SKM-1 treated with dmso at 0.1 percent for 144 hours (cell line): ENCODE data around the gene MS4A3.
A peak's percentile ranks its signal among the peaks of the same experiment; 100 is the strongest.
"Not testable (repeated sequence)": the region's sequence is repeated elsewhere in the genome, so short reads cannot be mapped to it uniquely, and the experiment has no call there.

Source experiments
- DNase-seq: peaks from one replicate; lab custom pipeline; 2025; ENCODE audit not compliant: unreplicated experiment; lab: John Stamatoyannopoulos, UW

Gene MS4A3

DNA sequence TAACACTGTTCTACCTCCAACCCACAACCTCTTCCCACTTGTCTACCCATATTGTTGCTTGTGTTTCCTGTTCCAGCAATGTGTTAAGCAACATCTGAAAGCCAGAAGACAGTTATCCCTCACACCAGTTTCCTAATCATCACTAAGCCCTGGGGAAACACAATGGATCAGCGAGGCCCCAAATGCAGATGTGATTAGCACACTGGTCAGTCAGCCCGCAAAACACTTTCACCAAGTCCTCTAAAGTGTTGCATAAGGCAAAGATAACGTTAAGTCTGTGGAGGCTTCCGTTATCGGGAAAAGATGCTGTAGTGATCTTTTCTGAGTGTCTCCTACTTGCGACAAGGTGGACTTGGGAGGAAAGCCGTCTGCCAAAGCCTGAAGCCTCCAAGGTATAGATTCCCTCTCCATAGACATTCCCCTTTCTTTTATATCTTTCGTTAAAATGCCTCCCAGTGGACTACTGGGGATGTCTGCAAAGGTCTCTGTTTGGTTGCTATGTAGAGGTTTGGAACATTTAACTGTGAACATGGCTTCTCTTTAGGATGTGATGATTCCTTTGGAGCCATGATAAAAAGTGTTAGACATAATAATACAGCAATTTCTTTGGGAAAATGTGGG lies at the start of gene MS4A3:
Gene MS4A3 (plus strand): TSS at position 317 of the 621 bp plus-strand sequence. CDS start 4,496 bp downstream, outside the sequence.
- DNase-seq, result peak; percentile 98

DNA sequence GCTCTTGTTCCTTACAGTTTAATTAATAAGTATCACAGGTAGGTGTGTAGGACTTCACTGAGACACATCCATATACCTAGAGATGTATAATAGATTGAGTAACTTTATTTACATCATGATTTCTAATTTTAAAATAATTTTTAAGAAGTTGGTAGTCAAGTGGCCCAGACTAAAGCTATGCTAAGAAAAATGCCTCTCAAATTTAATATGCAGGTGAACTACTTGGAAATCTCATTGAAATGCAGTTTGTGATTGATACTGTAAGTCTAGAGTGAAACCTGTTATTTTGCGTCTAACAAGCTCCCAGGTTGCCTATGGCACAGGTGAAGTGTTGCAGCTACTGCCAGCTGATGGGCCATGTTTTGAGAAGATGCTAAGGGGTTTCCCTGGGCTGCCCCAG lies 39.6 kb upstream of the MS4A3 start, which contains the start of gene OOSP4B:
Gene OOSP4B (plus strand): TSS at position 301 of the 400 bp plus-strand sequence.
- DNase-seq, result no peak

- DNase-seq, result no peak
Observed at GRCh38 chr11:60018058-60018457, 38.4 kb upstream of the MS4A3 start.

DNA sequence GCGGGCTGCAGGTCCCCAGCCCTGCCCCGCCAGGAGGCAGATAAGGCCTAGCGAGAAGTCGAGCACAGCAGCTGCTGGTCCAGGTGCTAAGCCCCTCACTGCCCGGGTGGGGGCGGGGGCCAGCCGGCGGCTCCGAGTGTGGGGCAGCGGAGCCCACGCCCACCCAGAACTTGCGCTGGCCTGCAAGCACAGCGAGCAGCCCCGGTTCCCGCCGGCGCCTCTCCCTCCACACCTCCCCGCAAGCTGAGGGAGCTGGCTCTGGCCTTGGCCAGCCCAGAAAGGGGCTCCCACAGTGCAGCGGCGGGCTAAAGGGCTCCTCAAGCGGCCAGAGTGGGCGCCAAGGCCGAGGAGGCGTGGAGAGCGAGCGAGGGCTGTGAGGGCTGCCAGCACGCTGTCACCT lies 36.1 kb upstream of the MS4A3 start:
- not testable (repeated sequence) for DNase-seq

DNA sequence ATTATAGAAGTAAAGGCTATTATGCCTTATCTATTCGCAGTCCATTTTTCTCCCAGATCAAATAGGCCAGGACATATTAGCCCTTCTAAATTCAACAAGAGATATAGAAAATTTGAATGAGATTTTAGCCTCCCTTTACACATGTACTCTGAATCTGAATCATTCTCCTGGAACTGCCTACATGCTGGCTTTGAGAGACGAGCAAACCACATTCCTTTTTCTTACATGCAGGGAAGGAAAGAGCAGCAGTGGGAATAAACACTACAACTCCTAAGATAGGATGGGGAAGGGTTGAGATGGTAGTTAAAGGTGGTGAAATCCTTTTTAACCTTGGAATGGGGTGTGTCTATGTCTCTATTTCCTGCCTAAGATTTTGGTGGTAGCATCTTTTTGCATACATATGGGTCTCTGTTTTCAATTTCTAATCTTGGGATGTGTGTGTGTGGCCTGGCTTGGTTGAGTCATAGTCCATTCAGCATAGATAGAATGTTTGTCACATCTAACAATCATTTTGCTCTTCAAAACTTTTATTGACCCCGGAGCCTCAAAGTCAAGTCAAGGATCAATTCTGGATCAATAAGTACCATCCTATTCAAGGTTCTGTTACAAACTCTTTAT lies 27.3 kb upstream of the MS4A3 start:
- no peak for DNase-seq

- DNase-seq, result no peak
Observed at GRCh38 chr11:60040109-60040508, 16.4 kb upstream of the MS4A3 start, which contains the start of gene OOSP2. Gene OOSP2 (plus strand): TSS chr11:60040409. CDS start chr11:60040460, 51 bp downstream.

- DNase-seq, result not testable (repeated sequence)
Observed at GRCh38 chr11:60050422-60050821, 6.0 kb upstream of the MS4A3 start.

DNA sequence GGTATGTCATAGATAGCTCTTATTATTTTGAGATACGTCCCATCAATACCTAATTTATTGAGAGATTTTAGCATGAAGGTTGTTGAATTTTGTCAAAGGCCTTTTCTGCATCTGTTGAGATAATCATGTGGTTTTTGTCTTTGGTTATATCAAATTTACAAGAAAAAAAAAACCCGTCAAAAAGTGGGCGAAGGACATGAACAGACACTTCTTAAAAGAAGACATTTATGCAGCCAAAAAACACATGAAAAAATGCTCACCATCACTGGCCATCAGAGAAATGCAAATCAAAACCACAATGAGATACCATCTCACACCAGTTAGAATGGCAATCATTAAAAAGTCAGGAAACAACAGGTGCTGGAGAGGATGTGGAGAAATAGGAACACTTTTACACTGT lies 5.6 kb upstream of the MS4A3 start:
- DNase-seq, result not testable (repeated sequence)

DNA sequence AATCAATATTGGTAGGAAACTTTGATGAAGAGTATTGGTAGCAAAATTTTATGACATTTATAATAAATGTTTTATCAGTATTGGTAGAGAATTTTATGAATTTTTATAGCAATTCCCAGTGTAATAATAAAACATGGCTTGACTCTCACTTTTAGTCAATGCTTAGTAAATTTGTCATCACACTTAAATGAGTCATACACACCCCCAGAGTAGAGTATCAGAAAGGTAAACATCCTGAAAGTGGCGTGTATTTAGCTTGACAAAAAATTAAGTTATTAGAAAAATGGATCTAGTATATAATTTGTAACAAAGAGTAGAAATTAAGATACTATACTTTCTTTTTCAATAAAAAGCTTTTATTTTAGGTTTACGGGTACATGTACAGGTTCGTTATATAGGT lies 2.6 kb downstream of the MS4A3 start:
- no peak for DNase-seq

DNA sequence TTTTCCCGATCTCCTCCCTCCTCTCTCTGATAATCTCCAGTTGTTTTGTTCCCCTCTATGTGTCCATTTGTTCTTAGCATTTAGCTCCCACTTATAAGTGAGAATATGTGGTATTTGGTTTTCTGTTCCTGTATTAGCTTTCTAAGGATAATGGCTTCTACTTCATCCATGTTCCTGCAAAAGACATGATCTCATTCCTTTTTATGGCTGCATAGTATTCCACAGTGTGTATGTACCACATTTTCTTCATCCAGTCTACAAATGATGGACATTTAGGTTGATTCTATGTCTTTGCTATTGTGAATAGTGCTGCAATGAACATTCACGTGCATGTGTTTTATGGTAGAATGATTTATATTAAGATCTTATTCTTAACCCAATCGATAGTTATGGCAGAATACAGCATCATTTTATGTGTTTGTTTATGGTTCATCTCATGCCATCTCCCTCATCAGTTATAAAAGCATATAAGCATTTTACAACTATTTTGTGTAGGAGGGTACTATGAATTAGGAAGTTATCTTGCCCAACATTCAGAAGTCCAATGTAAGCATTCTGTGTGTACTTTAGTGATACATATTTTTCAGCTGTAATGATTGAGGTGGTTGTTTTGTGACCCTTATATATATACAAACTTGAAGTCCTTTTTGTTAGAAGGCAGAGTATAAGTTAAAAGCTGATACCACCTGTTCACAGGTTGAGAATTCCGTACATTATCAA lies 3.2 kb downstream of the MS4A3 start:
- no peak for DNase-seq

- DNase-seq, result peak; percentile 48
Observed at GRCh38 chr11:60064111-60064510, 7.6 kb downstream of the MS4A3 start.

GRCh38 chr11:60065801-60066200 lies 9.3 kb downstream of the MS4A3 start:
- no peak for DNase-seq

- DNase-seq, result no peak
Observed at GRCh38 chr11:60069450-60069849, 13.0 kb downstream of the MS4A3 start.

- not testable (repeated sequence) for DNase-seq
Observed at GRCh38 chr11:60071644-60072043, 15.2 kb downstream of the MS4A3 start.

DNA sequence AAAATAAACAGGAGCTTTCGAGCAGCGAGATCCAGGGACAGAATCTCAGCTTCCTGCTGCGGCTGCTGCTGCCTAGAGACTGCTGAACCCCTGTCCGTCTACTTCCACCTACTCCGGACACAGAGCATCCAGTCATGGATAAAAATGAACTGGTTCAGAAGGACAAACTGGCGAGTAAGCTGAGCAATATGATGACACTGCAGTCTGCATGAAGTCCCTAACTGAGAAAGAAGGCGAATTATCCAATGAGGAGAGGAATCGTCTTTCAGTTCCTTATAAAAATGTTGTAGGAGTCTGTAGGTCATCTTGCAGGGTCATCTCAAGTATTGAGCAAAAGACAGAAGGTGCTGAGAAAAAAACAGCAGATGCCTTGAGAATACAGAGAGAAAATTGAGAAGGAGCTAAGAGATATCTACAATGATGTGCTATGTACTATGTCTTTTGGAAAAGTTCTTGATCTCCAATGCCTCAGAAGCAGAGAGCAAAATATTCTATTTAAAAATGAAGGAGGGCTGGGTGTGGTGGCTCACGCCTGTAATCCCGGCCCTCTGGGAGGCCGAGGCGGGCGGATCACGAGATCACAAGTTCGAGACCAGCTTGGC lies 20.9 kb downstream of the MS4A3 start:
- DNase-seq, result no peak

DNA sequence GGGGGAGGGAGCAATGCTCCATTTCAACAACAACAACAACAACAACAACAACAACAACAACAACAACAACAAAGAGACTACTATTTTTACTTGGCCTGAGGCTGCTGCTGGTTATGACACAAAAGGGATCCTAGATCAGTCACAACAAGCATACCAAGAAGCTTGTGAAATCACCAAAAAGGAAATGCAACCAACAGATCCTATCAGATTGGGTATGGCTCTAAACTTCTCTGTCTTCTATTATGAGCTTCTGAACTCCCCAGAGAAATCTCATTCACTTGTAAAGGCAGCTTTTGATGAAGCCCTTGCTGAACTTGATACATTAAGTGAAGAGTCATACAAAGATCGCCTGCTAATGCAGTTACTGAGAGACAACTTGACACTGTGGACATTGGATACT lies 21.5 kb downstream of the MS4A3 start:
- peak; percentile 17 for DNase-seq

- DNase-seq, result no peak
Observed at GRCh38 chr11:60078745-60079144, 22.3 kb downstream of the MS4A3 start.

DNA sequence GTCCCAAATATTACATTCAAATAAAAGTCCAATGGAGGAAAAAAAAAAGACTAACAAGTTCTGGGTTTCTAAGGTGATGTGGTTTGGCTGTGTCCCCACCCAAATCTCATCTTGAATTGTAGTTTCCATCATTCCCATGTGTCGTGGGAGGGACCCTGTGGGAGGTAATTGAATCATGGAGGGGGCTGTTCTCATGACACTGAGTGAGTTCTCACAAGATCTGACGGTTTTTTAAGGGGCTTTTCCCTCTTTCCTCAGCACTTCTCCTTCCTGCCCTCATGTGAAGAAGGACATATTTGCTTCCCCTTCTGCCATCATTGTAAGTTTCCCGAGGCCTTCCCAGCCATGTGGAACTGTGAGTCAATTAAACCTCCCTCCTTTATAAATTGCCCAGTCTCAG lies 24.1 kb downstream of the MS4A3 start:
- DNase-seq, result no peak

DNA sequence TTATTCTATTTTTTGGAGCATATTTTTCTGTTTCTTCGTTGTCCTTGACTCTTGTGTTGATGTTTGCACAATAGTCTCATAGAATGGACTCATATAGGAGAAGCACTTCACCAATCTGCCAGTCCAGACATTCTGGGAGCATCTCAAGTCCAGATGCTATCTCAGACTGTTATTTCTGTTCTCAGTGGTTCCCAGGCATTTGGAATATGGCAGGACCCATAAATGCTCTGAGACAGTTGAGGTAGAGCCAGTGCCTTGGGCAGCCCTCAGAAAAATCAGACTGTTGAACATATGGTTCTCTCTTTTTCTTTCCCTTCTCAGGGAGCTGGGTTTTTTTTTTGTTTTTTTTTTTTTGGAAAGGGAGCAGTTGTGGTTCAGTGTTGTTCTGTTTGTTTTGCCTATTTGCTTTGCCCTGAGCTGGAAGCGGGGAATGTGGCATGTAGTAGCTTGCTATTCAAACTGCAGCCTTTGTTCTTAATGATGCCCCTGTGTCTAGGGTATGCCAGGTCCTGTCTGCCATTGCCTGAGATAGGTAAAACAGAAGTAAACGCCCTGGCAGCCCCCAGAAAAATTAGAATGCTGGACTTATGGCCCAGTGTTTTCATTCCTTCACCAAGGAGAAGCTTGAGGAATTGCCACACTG lies 28.3 kb downstream of the MS4A3 start:
- DNase-seq, result no peak

DNA sequence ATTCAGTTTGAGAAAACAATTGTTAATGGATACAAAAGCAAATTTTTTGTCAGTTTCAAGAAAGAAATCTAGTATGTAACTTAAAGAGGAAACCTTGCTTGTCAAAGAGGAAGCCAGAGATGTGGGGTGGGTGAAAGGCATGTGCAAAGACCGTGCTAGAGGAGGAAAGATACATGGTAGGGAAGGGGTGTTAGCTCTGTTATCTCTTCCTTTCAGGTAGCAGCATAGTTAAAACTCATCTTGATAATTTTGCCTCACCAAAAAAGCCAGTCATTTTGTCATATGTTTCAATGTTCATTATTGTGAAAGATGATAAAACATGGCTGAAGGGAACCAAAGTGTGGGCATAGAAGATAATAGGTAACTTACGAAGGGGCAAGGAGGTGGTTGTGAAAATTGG lies 29.4 kb downstream of the MS4A3 start:
- DNase-seq, result no peak

GRCh38 chr11:60087239-60087638 lies 30.8 kb downstream of the MS4A3 start:
- no peak for DNase-seq
